HG03175 (cell line): Measurements from ENCODE around the gene TOP2B.
A peak's percentile ranks its signal among the peaks of the same experiment; 100 is the strongest.

ENCODE experiments used
- ATAC-seq: cut with Tn5 transposase; IDR thresholded peaks from one replicate; pipeline ENCODE4 v1.9.1; 2021; ENCODE audit warnings: mild to moderate bottlenecking, moderate library complexity; ENCODE audit not compliant: unreplicated experiment

The TOP2B gene

DNA sequence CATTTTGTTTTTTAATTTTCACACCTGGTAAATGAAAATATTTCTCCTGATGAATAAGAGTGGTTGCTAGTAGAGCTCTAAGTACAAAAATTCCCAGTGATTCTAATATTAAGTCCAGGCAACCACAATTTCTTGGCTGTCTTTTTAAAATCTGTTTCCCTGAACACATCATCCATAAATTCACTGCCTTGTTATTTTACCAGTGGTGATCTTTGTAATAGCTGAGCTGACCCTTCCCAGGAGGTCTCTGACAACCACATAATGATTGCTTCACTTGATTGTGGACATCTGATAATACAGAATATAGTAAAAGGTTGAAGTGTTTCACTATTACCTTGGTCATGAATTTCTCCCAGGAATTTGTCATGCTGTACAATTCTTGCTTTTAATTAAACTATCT, 13.9 kb upstream of the TOP2B start:
- ATAC-seq = no peak

DNA sequence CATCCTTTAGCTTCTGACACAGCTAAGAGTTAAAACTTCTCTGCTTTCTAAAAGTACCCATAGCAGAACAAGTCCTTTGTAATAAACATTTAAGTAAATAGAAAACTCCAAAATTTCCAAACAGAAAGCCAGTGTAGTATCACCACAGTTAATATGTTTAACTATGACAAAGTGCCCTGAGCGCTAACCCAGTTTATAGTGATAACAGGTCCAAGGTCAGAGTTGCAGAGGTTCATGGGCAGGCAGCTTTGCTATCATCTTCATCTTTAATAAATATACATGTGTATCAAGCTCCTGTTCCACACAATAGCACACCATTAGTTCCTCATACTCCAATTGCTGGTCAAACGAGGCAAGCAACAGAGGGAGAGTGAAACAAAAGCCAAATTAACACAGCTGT, 12.4 kb upstream of the TOP2B start:
- ATAC-seq = no peak

DNA sequence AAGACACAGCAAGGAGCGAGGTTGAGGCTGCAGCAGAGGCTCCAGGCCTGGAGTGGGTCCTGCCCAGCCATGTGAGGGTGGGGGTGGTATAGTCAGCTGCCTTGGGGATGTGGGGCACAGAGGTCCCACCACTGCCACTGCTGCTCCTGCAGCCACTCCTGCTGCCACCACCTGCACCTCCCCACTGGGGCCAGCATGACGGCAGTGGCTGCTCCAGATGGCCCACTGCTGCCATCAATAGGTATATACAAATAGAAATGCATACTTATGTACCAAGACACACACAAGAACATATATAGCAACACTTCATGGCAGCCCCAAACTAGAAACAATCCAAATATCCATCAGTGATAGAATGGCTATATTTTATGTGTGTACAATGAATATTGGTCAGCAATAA, 10.0 kb upstream of the TOP2B start:
- no peak for ATAC-seq

DNA sequence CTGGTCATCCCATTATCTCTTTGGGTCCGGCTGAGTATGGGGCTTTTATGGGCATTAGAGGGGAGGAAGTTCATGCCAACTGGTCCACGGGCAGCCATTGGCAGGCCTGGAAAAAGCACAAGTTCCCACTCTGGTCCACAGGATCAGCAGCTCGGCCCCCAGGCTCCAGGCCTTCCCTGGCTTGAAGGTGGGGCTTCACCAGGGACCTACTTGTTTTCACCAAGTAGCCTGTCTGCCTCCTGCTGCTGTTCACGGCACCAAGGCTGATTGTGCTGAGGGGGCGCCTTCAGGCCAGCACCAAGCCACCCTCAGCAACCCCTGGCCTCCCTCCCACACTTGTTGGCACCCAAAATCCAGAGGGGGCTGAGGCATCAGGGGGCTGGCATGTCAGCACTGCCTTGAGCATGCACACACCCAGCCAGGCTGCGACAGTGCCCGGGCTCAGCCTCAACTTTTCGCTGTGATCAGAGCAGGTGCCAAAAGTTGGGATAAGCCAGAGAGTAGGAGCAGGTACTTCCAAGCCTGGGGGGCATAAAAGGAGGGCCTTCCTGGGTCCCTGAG, 9.1 kb upstream of the TOP2B start:
- ATAC-seq = no peak

DNA sequence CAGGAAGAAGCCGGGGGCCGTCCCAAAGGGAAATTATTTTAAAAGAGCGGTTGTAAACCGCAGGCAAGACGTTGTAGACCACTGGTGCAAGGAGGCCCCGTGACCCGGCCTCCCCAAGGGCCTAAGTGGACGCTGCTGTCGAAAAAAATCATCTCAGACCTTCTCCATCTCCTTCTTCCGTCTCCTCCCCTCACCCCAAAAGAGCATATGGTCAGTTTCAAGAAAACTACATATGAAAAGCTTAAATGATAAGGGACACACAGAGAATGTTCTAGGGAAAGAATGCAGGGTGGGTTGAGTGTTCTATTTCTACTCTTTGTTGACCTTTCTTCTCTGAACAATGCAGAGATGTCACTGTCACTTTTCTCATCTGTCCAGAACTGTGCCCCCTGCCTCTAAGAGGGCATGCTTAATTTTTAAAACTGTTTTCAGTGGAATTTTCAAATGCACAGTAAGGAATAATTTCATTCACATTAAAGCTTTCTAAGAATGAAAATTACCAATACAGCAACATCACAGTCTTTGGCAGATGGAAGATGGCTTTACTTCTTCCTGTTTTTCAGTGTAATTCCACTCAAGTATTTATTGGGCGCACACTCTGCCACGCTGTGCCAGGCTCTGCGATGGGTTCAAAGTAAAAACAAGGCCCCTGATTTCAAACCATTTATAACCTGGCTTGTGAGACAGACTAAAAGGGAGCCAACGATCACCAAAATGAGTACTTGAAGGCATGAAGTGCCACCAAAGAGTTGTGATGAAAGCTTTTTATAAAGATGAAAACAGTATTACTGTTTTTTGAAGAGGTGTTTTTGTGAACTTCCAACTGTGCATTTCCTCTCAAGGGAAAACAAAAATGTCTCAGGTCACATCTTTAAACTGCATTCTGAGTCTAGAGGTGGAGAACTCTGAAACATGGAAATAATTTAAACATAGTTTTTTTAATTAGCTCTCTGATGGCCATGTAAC, 891 bp upstream of the TOP2B start:
- ATAC-seq = peak; percentile 21

DNA sequence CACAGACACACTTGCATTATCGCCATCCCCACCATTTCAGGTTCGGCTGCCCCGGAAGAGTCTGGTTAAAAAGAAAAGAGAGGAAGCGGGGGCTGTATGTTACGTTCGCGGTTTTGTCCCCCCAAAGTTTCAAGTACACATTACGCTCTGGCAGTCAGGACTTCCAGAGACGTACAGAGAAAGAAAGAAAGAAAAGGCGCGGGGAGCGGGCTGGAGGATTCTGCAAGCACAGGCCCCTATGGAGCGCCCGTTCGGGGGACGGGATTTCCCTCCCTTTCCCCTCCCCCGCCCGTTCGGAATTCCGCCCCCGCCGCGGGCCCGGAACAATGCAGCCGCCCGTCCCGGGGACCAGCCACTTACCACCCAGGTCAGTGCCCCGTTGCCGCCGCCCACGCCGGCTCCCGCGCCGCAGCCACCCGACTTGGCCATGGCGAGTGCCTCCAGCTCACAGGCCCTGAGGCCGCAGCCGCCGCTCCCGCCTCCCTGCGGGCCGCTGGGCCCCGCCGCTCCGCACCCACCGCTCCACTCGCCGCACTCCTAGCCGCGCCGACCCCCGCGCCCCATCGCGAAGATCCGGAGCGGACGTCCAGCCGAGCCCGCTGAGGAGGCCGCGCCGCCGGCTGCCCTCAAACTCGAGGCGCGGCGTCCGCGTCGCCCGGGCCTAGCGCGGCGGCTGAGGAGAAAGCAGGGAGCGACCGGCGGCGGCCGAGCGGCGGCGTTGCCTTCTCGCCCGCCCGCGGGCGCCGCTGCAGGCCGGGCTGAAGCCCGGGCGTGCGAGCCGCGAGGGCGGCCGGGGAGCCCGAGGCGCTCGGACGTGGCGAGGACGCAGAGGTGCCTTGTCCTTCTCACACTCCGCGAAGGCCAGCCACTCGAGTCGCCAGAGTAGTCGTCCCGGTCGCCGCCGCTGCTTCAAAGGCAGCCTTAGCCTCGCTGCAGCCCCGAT, 567 bp downstream of the TOP2B start:
- peak; percentile 26 for ATAC-seq

DNA sequence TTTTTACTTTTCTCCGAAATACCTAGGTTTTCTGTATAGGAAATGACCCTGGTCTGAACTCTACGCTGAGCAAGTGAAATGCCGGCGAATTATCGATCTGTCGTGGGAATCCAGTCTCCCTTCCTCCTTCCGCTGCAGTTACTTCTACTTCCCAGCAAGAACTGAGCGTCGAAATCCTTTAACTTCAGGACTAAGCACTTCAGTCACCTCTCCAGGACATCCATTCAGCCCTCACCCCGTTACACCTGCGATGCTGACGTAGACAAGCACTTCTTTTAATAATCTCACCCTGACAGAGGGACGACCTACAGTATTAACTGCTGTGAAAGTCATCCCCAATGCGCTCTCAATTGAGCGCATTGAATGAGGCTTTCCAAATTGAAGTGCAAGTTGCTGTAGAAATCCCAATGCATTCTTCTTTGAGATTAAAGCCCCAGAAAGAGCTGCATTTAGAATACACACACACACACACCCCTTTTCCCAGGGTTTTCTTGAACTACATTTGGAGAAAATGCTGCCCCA, 1.3 kb downstream of the TOP2B start:
- ATAC-seq = peak; percentile 23

DNA sequence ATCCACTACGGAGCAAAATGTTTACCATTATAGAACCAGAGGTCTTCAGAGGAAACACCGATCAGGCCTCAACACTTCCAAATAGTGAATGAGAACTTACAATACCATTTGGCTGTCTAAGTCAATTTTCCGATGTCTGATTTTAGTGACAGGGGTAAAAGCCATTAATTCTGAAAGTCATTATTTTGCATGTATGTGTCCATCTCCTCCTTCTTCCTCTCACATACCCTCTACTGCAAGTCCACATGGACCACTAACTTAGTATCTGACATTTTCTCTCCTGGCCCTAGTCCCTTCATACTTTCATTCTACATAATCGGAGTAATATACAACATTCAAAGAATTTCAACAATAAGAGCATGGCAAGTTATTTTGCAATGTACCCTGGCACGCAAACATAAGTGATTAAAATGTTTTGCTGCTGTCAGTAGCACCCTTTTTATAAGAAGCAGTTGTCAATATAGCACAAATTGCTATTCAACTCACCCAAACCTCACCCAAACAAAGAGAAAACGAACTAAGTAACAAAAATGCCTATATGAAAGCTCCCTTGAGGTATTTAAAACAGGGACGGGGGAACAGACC, 1.9 kb downstream of the TOP2B start:
- ATAC-seq = no peak

DNA sequence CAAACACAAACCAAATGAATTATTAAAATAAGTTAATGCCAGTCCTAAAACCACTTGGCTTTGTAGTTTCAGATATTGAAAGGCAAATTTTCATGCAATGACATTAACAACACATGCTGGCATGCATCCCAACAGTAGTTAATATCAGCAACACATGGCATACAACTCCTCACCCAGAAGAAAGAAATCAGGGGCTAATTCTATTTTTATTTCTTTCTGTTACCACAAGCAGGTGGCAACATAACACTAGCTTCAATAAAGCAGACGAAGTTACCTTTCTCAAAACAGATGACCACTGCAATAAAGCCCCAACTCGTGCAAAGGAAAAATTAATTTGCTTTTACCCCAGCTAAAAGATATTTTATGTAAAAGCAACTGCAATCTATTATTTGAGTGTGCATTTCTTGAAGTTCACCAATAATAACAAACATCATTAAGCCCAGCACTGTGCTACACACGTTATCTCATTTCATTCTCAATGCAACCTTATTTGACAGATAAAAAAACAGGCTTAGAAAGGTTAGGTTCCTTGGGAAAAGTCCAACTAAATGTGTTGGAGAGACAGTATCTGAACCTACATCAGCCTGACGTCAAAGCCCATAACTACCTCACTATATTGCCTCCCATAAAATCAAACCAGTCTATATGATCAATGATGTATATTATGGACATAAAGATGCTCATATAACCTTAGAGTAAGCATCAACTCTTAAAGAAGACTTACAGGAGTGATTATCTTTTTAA, 2.8 kb downstream of the TOP2B start:
- no peak for ATAC-seq

DNA sequence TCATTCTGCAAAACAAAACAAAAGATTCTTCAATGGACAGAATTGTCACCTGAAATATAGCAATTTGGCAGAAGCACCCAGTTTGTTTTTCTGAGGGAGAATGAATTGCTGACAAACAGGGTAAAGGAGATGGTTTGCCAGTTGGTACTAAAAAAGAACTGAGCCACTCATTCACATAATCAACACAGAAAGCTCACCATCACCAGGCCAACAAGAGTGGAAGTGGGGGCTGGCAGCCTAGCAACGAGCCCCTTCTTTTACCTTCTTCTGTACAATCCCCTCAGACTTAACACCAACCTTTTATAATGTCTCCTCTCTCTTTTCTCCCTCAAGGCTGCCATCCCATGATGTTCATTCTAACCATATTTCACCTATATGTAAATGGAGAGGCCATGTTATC, 5.9 kb downstream of the TOP2B start:
- ATAC-seq = no peak

DNA sequence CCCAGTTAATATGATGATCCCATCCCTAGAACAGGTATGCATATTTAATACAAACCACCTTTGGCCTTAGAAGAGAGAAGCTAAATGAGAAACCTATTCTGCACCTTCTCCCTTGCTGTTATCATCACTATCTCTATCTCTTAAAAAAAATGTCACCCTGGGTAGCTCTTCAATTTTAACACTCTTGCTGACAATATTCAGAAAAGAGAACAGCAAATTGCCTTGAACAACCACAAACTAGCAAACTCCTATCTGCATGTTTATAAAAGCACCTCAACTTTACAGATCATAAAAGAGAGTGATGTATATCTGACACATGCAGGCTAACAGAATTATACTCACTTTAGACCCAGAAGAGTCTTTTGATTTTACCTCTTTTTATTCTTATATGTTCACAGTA, 7.4 kb downstream of the TOP2B start:
- no peak for ATAC-seq

DNA sequence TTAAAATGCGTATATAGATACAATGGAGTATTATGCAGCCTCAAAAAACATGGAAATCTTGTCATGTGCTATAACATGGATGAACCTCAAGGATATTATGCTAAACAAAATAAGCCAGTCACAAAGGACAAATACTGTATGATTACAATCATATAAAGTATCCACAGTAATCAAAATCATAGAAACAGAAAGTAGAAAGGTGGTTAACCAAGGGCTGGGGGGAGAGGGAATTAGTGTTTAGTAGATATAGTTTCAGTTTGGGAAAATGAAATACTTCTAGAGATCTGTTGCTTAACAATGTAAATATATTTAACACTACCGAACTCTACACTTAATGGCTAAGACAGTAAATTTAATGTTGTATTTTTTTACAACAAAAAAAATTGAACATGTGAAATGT, 9.0 kb downstream of the TOP2B start:
- no peak for ATAC-seq

DNA sequence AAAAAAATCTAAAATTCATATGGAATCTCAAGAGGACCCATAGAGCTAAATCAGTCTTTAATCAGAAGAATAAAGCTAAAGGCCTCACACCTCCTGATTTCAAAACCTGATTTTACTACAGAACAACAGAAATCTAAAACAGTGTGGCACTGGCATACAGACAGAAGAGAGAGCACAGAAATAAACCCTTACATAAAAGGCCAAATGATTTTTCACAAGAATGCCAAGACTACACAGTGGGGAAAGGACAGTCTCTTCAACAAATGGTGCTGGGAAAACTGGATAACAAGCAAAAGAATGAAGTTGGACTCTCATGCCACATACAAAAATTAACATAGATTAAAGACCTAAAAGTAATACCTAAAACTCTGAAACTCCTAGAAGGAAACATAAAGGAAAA, 10.1 kb downstream of the TOP2B start:
- ATAC-seq = no peak

DNA sequence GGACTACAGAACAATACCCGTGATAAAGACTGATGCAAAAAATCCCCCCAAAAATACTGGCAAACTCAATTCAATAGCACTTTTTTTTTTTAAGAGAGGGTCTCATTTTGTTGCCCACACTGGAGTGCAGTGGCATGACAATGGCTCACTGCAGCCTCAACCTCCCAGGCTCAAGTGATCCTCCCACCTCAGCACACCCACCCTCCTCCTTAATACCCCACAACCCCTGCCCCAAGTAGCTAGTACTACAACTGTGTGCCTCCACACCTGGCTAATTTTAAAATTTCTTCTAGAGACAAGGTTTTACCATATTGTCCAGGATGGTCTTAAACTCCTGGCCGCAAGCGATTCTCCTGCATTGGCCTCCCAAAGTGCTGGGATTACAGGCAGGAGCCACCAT, 11.4 kb downstream of the TOP2B start:
- no peak for ATAC-seq

DNA sequence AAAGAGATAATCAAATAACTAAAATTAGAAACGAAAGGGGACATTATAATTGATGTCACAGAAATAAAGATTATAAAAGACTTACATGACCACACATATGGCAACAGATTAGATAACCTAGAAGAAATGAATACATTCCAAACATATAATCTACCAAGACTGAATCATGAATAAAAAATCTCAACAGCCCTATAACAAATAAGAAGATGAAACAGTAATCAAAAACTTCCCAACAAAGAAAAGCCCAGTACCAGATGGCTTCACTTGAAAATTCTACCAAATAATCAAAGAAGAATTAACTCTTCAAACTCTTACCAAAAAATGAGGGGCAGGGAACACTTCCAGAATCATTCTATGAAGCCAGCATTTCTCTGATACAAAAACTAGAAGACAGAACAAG, 11.8 kb downstream of the TOP2B start:
- ATAC-seq = no peak

DNA sequence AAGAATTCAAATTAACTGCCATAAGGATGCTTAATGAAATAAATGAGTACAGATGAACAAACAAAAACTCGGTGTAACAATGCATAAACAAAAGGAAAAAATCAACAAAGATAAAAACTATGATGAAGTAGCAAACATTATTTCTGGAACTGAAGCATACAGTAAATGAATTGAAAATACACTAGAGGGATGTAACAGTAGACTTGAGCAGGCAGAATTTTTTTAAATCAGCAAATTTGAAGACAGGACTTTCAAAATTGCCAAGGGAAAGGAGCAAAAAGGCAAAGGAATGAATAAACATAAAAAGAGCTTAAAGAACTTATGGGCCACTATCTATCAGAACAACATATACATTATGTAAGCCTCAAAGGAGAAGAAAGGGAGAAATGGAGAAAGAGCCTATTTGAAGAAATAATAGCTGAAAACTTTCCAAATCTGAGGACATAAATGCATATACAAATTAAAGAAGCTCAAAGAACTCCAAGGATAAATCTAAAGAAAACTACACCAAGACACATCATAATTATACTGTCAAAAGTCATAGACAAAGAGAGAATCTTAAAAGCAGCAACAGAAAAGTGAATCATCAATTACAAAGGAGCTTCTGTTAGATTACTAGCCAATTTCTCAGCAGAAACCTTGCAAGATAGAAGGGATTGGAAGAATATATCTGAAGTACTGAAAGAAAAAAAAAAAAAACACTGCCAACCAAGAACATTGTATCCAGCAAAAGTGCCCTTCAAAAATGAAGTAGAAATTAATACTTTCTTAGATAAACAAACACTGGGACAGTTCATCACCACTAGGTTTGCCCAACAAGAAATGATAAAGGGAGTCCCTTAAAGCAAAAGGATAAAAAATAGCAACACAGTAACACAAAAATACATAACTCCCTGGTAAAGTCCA, 15.5 kb downstream of the TOP2B start:
- no peak for ATAC-seq

DNA sequence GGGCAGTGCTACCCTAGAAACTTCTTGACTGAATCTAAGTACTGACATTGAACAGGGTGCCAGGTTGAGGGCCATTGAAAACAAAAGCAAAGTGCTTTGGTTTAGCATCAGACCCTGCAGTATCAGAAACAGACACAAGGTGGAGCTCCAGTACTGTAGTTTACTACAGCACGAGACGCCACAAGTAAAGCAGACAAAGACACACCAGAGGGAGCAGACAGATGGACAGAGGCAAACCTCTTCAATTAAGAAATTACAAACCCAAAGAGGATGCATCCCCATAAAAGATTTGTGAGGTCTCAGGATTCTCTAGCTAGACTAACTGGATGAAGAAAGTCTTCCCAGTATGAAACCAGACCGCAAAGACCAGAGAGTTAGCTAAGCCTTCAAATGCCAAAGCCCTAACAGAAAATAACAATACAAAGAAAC, 16.6 kb downstream of the TOP2B start:
- peak; percentile 98 for ATAC-seq

DNA sequence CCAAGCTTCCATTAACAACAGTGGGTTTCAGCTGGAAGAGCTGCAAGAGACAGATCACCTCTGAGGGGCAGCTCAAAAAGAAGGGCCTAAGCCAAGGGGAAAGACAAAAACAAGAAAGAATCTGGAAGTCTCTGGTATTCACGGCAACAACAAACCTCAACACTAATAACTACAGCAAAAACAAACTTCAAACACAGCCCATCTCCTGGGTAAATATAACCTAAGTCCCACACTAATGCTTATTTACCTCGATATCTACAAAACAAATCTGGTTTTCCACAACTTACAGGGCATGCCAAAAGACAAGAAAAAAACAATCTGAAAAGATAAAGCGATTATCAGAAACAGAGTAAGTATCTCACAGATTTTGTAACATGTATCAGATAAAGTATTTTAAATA, 29.7 kb downstream of the TOP2B start:
- ATAC-seq = no peak

DNA sequence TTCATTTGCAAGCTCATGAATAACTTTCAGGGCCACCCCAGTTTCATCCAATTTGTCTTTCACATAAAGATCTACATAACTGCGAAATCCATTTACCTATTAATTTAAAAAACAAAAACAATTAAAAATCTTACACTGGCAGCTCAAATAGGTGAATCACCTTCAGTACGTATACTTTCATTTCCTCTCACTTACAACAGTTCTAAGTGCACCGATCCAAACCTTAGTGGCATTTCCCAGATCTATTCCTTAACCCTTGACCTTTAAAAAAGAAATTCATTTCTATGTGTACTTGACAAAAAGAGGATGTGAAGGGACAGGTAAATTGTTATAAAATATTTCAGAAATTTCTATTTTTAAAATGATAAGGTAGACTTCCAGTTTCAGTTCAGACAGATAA, 30.8 kb downstream of the TOP2B start:
- no peak for ATAC-seq
